CD4-positive, alpha-beta T cell treated with Interleukin-6 at 100 ng/mL for 8 hours (primary cell): ENCODE data around the gene SLC17A9.

ENCODE experiments used
- DNase-seq: peaks from one replicate; pipeline ENCODE4 v3.0.0-alpha.2; 2020; ENCODE audit warnings: mixed read lengths, low spot score

SLC17A9 gene

DNA sequence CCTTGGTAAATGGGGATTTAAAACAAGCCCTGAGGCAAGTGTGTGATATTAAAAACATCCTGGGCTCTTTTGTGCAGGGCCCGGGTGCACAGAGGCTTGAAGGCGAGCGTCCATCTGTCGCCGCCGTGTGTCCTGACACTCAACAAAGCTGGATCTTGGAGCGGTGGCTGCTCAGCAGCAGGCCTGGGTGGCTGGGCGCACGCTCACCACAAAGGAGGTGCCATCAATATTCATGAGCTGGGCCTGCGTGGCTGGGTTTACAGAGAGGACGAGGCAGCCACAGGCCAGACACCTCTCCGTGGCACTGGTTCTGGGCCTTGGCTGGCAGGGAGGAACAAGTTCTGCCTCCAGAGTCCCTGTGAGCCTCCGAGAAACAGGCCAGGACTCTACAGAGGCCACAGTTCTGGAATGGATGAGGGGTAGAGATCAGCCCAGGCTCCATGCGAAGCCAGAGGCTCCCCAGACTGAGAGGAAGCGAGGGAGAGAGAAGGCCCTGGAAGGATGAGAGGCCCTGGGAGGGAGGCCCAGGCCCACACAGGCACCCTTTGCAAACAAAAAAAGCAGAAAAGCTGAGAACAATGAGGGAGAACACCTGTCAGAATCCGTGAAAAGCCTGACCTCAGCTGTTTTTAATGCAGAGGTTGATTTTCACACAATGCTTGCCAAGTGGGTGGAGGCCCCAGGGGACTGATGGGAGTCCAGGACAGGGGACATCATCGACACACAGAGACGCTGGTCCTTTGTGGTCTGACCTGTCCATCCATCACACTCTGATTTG lies 32.3 kb downstream of the SLC17A9 start:
- no peak for DNase-seq

GRCh38 chr20:62985444-62985778 lies 32.9 kb downstream of the SLC17A9 start:
- no peak for DNase-seq

DNA sequence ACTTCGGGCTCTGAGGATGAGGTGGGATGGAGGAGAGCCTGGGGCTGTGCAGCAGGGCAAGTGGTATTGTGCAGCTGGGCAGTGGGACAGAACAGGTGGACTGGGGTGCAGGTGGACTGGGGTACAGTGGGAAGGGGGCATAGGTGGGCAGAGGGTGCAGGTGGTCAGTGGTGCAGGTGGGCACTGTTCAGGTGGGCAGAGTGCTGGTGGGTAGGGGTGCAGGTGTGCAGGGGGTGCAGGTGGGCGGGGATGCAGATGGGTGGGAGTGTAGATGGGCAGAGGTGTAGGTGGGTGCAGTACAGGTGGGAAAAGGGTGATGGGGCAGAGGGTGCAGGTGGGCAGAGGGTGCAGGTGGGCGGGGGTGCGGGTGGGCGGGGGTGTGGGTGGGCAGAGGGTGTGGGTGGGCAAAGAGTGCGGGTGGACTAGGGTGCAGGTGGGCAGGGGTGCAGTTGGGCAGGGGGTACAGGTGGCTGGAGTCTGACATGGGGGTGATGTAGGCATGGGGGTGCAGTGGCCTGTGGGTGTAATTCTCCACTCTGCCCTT lies 33.8 kb downstream of the SLC17A9 start:
- no peak for DNase-seq

GRCh38 chr20:62987114-62987513 lies 34.6 kb downstream of the SLC17A9 start:
- no peak for DNase-seq

GRCh38 chr20:62989201-62989601 lies 36.7 kb downstream of the SLC17A9 start:
- no peak for DNase-seq

- DNase-seq, result no peak
These were observed 37.9 kb downstream of the SLC17A9 start for GRCh38 chr20:62990306-62990825.

DNA sequence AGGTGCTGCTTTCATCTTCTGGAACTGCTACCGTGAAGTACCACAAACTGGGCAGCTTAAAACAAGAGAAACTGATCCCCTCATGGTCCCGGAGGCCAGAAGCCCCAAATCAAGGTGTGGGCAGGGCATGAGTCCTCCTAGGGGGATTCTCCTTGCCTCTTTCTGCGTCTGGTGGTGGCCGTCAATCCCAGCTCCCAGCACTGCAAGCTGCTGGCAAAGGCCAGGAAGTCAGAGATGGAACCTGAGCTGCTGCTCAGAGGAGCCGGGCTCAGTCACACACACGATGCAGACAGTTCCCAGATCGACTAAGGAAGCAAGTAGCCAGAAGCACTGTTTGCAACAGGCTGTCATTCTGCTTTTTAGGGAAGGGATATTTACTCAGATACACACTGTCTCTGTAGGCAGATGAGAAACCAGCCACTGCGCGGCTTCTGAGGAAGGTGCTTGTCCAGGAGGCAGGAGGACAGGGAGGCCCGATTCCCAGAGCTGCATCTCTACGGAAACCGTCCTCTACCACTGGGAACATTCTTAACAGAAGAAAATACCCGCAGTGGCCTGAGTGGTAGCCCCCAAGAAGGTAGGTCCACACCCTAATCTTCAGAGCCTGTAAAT lies 38.8 kb downstream of the SLC17A9 start:
- DNase-seq, result no peak

DNA sequence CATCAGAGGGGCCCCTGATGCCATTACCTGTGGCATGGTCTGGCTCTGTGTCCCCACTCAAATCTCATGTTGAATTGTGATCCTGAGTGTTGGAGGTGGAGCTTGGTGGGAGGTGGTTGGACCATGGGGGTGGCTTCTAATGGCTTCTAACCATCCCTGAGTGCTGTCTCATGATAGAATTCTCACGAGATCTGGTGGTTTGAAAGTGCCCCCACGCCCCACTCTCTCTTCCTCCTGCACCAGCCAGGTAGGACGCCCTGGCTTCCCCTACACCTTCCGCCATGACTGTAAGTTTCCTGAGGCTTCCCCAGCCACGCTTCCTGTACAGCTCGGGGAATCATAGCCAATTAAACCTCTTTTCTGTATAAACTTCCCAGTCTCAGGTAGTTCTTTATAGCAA lies 39.4 kb downstream of the SLC17A9 start:
- DNase-seq, result no peak

GRCh38 chr20:62993856-62994494 lies 41.5 kb downstream of the SLC17A9 start:
- DNase-seq, result no peak

GRCh38 chr20:62994869-62995281 lies 42.4 kb downstream of the SLC17A9 start:
- DNase-seq, result no peak

GRCh38 chr20:62995481-62995880 lies 43.0 kb downstream of the SLC17A9 start:
- DNase-seq, result no peak

GRCh38 chr20:62995898-62996595 lies 43.5 kb downstream of the SLC17A9 start:
- no peak for DNase-seq

GRCh38 chr20:62996596-62996982 lies 44.1 kb downstream of the SLC17A9 start:
- DNase-seq, result no peak

DNA sequence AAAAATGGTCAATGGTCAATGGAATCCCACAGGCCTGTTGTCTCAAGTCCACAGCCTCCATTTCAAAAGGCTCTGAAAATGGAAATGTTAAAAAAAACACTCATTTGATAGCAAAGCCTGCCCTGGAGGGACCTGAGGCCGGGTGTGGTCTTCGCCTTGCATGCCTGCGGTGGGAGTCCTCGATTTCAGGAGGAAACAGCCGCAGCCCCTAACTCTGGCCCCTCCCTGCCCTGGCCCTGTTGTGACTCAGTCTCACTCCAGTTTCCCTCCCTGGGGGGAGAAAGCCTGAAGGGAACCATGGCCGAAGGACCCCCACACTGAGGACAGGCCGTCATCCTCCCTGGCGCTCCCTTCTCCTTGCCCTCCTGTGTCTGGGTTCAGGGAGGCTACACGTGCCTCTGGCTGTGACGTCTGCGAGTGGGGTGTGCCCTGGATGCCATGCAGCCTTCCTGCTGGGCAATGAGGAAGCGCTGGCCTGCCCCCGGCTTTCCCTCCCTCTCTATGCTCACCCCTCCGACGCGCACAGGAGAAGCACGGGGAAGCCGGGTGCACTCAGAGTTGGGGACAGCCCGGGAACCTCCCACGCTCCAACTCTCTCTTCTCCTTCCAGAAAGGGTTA lies 45.0 kb downstream of the SLC17A9 start:
- DNase-seq, result no peak

GRCh38 chr20:62998449-62998848 lies 45.9 kb downstream of the SLC17A9 start:
- DNase-seq, result no peak

GRCh38 chr20:62999580-62999979 lies 47.1 kb downstream of the SLC17A9 start:
- DNase-seq, result no peak

DNA sequence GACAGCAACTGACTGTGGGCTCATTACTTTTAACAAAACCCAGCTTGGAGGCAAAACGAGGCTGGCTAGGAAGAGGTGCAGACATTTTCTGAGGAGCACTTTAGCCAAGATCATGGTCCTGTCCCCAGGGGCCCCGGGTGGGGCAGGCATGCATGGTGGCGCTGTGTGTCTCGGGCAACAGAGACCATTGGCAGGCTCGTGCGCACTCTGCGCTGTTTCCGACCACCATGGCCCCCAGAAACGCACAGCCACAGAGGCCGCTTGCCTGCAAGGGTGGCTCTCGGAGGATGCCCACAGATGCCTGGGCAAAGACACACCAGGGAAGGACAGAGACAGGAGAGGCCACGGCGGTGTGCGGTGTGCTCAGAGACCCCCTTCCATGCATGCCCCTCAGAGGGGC lies 47.5 kb downstream of the SLC17A9 start:
- no peak for DNase-seq

DNA sequence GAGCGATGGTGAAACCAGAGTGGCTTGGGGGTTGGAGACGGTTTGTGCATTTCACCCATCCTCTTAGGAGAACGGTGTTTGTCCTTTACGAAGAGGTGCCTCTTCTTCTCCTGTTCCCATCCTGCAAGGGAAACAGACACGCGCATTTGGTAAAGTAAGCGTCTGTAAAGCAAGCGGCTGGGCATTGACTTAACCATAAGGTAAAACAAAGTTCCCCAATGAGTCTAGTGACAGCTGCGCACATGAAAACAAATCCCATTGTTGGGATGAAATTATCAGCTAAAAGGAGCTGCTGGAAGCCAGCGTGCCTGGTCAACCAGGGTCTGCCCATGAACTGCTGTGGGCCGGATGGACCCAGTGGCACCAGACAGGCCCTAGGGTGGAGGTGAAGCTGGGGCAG lies 48.4 kb downstream of the SLC17A9 start:
- no peak for DNase-seq

- DNase-seq, result no peak
These were observed 50.0 kb downstream of the SLC17A9 start for GRCh38 chr20:63002511-63002910.

- DNase-seq, result no peak
These were observed 51.0 kb downstream of the SLC17A9 start for GRCh38 chr20:63003546-63003945.

GRCh38 chr20:63004607-63005364 lies 52.3 kb downstream of the SLC17A9 start:
- no peak for DNase-seq
